Measurements from ENCODE around the gene PEX5.

- TF ChIP-seq POLR2A (IDR thresholded peaks at IDR 0.05): no peak
- TF ChIP-seq, protein P1, sequence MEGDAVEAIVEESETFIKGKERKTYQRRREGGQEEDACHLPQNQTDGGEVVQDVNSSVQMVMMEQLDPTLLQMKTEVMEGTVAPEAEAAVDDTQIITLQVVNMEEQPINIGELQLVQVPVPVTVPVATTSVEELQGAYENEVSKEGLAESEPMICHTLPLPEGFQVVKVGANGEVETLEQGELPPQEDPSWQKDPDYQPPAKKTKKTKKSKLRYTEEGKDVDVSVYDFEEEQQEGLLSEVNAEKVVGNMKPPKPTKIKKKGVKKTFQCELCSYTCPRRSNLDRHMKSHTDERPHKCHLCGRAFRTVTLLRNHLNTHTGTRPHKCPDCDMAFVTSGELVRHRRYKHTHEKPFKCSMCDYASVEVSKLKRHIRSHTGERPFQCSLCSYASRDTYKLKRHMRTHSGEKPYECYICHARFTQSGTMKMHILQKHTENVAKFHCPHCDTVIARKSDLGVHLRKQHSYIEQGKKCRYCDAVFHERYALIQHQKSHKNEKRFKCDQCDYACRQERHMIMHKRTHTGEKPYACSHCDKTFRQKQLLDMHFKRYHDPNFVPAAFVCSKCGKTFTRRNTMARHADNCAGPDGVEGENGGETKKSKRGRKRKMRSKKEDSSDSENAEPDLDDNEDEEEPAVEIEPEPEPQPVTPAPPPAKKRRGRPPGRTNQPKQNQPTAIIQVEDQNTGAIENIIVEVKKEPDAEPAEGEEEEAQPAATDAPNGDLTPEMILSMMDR (IDR thresholded peaks at IDR 0.05): no peak
Observed at GRCh38 chr12:7161811-7162210, 27.7 kb upstream of the PEX5 start.

All from heart left ventricle (tissue), 13 donors.